HCT116 (cell line): ENCODE results near the gene MANBA. TPM values are rescaled to one million over a fixed set of nuclear protein-coding genes. Genes with fewer than 3 reads are reported as not detected.

Experiments
- ATAC-seq: fragments of 200-7000 bp; cut with Tn5 transposase; 2 replicates; pipeline ENCODE4 v1.9.1; 2020; ENCODE audit warnings: mild to moderate bottlenecking, moderate library complexity
- BruUV-seq: library from RNA; stranded (reverse); fragments of 400-500 nt; replicated peaks from 2 replicates; lab custom pipeline; 2021; lab: Mats Ljungman, UMichigan
- CTCF ChIA-PET: fragments of 300-600 bp; sonication (Branson Sonifier 250); formaldehyde crosslinking; loops from one replicate; lab custom pipeline; 2021; ENCODE audit warnings: antibody characterized with exemption; lab: Charles Lee
- POLR2A ChIA-PET: fragments of 300-600, 350-600 bp; sonication (Branson Sonifier 250); formaldehyde crosslinking; loops from one replicate; lab custom pipeline; 2021; ENCODE audit warnings: antibody characterized with exemption; lab: Charles Lee
- RAD21 ChIA-PET, 2 experiments: fragments of 300-600 bp; sonication (Branson Sonifier 250); formaldehyde crosslinking; loops; one replicate each; lab custom pipeline; 2023; ENCODE audit warnings: low total read pairs in 2 of 2; ENCODE audit not compliant: uncharacterized antibody in 2 of 2, unreplicated experiment in 2 of 2, low non-redundant PET in 1 of 2; lab: Charles Lee
- DNase-seq: peaks from one replicate; pipeline ENCODE4 v3.0.0-alpha.2; 2010; ENCODE audit warnings: low read depth, low spot score
- H2AFZ ChIP-seq: fragments of 200-600 bp; shearing (Covaris generic), sonication (generic); 2 replicates; pipeline ENCODE4 v1.6.1; 2017; ENCODE audit warnings: low read depth, mixed run types, mixed read lengths, antibody characterized with exemption, low read length; ENCODE audit not compliant: poor library complexity, severe bottlenecking
- H3K27ac ChIP-seq: 2 replicates; pipeline ENCODE4 v1.5.1; 2012; ENCODE audit warnings: low read depth, low read length
- H3K27me3 ChIP-seq: fragments of 200-600 bp; sonication (generic); 2 replicates; pipeline ENCODE4 v1.6.1; 2016; ENCODE audit warnings: mixed run types, low read length, mixed read lengths; ENCODE audit not compliant: insufficient read depth
- H3K36me3 ChIP-seq, 2 experiments: fragments of 200-500 bp in 1 of 2; fragments of 200-600 bp in 1 of 2; sonication (Bioruptor generic) in 1 of 2; sonication (generic) in 1 of 2; 2 replicates each; pipeline versions ENCODE4 v1.5.1 to v1.6.1; 2014 to 2016; ENCODE audit warnings: low read length in 2 of 2, inconsistent platforms in 1 of 2, mixed read lengths in 1 of 2, mixed run types in 1 of 2; ENCODE audit not compliant: insufficient read depth in 2 of 2, control insufficient read depth in 1 of 2
- H3K4me1 ChIP-seq, 2 experiments: fragments of 200-600 bp in 1 of 2; sonication (generic) in 1 of 2; 2 replicates each; pipeline versions ENCODE4 v1.5.1 to v1.6.1; 2012 to 2017; ENCODE audit warnings: low read length in 2 of 2, inconsistent platforms in 1 of 2, mild to moderate bottlenecking in 1 of 2, mixed read lengths in 1 of 2, mixed run types in 1 of 2, moderate library complexity in 1 of 2; ENCODE audit not compliant: insufficient read depth in 2 of 2, control insufficient read depth in 1 of 2
- H3K4me2 ChIP-seq: fragments of 200-600 bp; sonication (generic); 2 replicates; pipeline ENCODE4 v1.6.1; 2017; ENCODE audit warnings: mixed run types, low read length, mixed read lengths
- H3K4me3 ChIP-seq, 2 experiments: fragments of 200-600 bp in 1 of 2; sonication (generic) in 1 of 2; replicated peaks in 1 of 2; 2 replicates each; pipeline ENCODE4 v1.5.1; 2011 to 2016; ENCODE audit warnings: low read length in 2 of 2, control low read depth in 1 of 2, low read depth in 1 of 2, mild to moderate bottlenecking in 1 of 2, mixed read lengths in 1 of 2, mixed run types in 1 of 2
- H3K79me2 ChIP-seq: fragments of 200-600 bp; sonication (generic); 2 replicates; pipeline ENCODE4 v1.6.1; 2017; ENCODE audit warnings: mild to moderate bottlenecking, mixed run types, low read length, moderate library complexity, mixed read lengths; ENCODE audit not compliant: insufficient read depth
- H3K9ac ChIP-seq: fragments of 200-600 bp; sonication (generic); 2 replicates; pipeline ENCODE4 v1.6.1; 2016; ENCODE audit warnings: low read length, mixed read lengths
- H3K9me2 ChIP-seq: fragments of 200-600 bp; sonication (generic), shearing (Covaris generic); 2 replicates; pipeline ENCODE4 v1.6.1; 2017; ENCODE audit warnings: mixed run types, mild to moderate bottlenecking, moderate library complexity; ENCODE audit not compliant: insufficient read depth
- H3K9me3 ChIP-seq, 2 experiments: fragments of 200-500 bp in 1 of 2; fragments of 200-600 bp in 1 of 2; sonication (Bioruptor generic) in 1 of 2; sonication (generic) in 1 of 2; 2 replicates each; pipeline ENCODE4 v1.6.1; 2014 to 2017; ENCODE audit warnings: low read length in 2 of 2, mixed read lengths in 2 of 2, inconsistent platforms in 1 of 2, low read depth in 1 of 2, mild to moderate bottlenecking in 1 of 2, mixed run types in 1 of 2, moderate library complexity in 1 of 2; ENCODE audit not compliant: control insufficient read depth in 1 of 2, insufficient read depth in 1 of 2
- H4K20me1 ChIP-seq: fragments of 200-600 bp; sonication (generic), shearing (Covaris generic); 2 replicates; pipeline ENCODE4 v1.6.1; 2017; ENCODE audit warnings: mixed run types, mild to moderate bottlenecking, moderate library complexity; ENCODE audit not compliant: insufficient read depth
- CBX3 ChIP-seq: IDR thresholded peaks from 2 replicates; pipeline ENCODE4 v1.6.1; 2012; ENCODE audit warnings: low read depth
- CEBPB ChIP-seq: IDR thresholded peaks from 2 replicates; pipeline ENCODE4 v1.6.1; 2012; ENCODE audit warnings: low read depth
- CTCF ChIP-seq, 3 experiments: fragments of 200-600 bp in 1 of 3; sonication (generic) in 1 of 3; IDR thresholded peaks in 2 of 3; conservative IDR thresholded peaks in 1 of 3; 2 replicates each; pipeline ENCODE4 v1.5.1; 2012 to 2017; ENCODE audit warnings: low read depth in 2 of 3, low read length in 2 of 3, antibody characterized with exemption in 1 of 3, borderline replicate concordance in 1 of 3, control low read depth in 1 of 3, mild to moderate bottlenecking in 1 of 3, mixed read lengths in 1 of 3, mixed run types in 1 of 3, moderate library complexity in 1 of 3; ENCODE audit not compliant: insufficient read depth in 1 of 3
- EGR1 ChIP-seq: IDR thresholded peaks from 2 replicates; pipeline ENCODE4 v1.6.1; 2012; ENCODE audit warnings: low read depth
- ELF1 ChIP-seq: IDR thresholded peaks from 2 replicates; pipeline ENCODE4 v1.6.1; 2012; ENCODE audit warnings: low read depth, borderline replicate concordance
- EZH2 ChIP-seq: fragments of 200-600 bp; sonication (generic); IDR thresholded peaks from 2 replicates; pipeline ENCODE4 v1.6.1; 2017; ENCODE audit warnings: antibody characterized with exemption, mixed run types
- EZH2phosphoT487 ChIP-seq: fragments of 200-600 bp; IDR thresholded peaks from 2 replicates; pipeline ENCODE4 v1.6.1; 2018; ENCODE audit warnings: antibody characterized with exemption, borderline replicate concordance
- FOSL1 ChIP-seq: IDR thresholded peaks from 2 replicates; pipeline ENCODE4 v1.6.1; 2012; ENCODE audit warnings: low read depth
- JUND ChIP-seq: IDR thresholded peaks from 2 replicates; pipeline ENCODE4 v1.6.1; 2012
- MAX ChIP-seq: IDR thresholded peaks from 2 replicates; pipeline ENCODE4 v1.6.1; 2012
- POLR2A ChIP-seq: IDR thresholded peaks from 2 replicates; pipeline ENCODE4 v1.7.0; 2011; ENCODE audit warnings: borderline replicate concordance; ENCODE audit not compliant: insufficient read depth, insufficient read length; ENCODE audit errors: extremely low read depth
- POLR2AphosphoS5 ChIP-seq: IDR thresholded peaks from 2 replicates; pipeline ENCODE4 v1.6.1; 2011; ENCODE audit warnings: mild to moderate bottlenecking, low read depth, low read length, moderate library complexity
- REST ChIP-seq: IDR thresholded peaks from 2 replicates; pipeline ENCODE4 v1.6.1; 2012; ENCODE audit warnings: low read depth
- SIN3A ChIP-seq: IDR thresholded peaks from 2 replicates; pipeline ENCODE4 v1.6.1; 2012; ENCODE audit warnings: low read depth
- SP1 ChIP-seq: IDR thresholded peaks from 2 replicates; pipeline ENCODE4 v1.6.1; 2012; ENCODE audit warnings: low read depth
- SRF ChIP-seq: IDR thresholded peaks from 2 replicates; pipeline ENCODE4 v1.6.1; 2012; ENCODE audit warnings: low read depth
- TCF7L2 ChIP-seq: IDR thresholded peaks from 2 replicates; pipeline ENCODE4 v1.7.0; 2011; ENCODE audit warnings: borderline replicate concordance, inconsistent platforms; ENCODE audit not compliant: insufficient read depth, insufficient read length; ENCODE audit errors: extremely low read depth
- YY1 ChIP-seq: IDR thresholded peaks from 2 replicates; pipeline ENCODE4 v1.6.1; 2011; ENCODE audit warnings: low read length, low read depth, moderate library complexity, mild to moderate bottlenecking; ENCODE audit not compliant: insufficient replicate concordance; ENCODE audit errors: extremely low read depth
- ZFX ChIP-seq: fragments of 450-650 bp; IDR thresholded peaks from 2 replicates; pipeline ENCODE4 v1.6.1; 2017
- ZNF274 ChIP-seq: fragments of 200-500 bp; sonication (Bioruptor generic); IDR thresholded peaks from 2 replicates; pipeline ENCODE4 v1.6.1; 2014; ENCODE audit warnings: mild to moderate bottlenecking, low read depth, low read length, inconsistent platforms
- intact Hi-C: fragments of 100-400 bp; cut with micrococcal nuclease; formaldehyde crosslinking; loops from 2 replicates; pipeline ENCODE4 v1.10.0; 2022
- total RNA-seq: library from RNA; stranded (reverse); gene quantifications from one replicate; pipeline ENCODE4 v1.2.1, GENCODE V29; 2021; ENCODE audit not compliant: unreplicated experiment
- TF ChIP-seq, protein P1 (sequence below): IDR thresholded peaks from 2 replicates; pipeline ENCODE4 v1.6.1; 2011; ENCODE audit warnings: mild to moderate bottlenecking, low read length, moderate library complexity; ENCODE audit not compliant: insufficient replicate concordance; ENCODE audit errors: extremely low read depth

MANBA gene
- total RNA-seq, 1 experiment from 2014 or later: 21.3 TPM

GRCh38 chr4:102687373-102687981 is 73.3 kb downstream of the MANBA start:
- ChIA-PET CTCF (no interaction called here), RAD21 (no interaction called here), POLR2A (no interaction called here)
- no peaks in the 10 kb centered on the region for H3K9me2 ChIP-seq
- peaks cover 0 to 38% of the 10 kb centered on the region in 2 experiments; a peak in 2 of 4 replicates for H3K4me1 ChIP-seq
- BruUV-seq: no TSS peak
- H3K27ac ChIP-seq: peak overlapping the region; percentile 4; the same call in 1 of the 2 replicates
- H4K20me1 ChIP-seq: no peaks in the 10 kb centered on the region
- H3K4me3 ChIP-seq: peak overlapping the region in 1 of 2 experiments; percentile 22; a peak in 1 of 4 replicates
- H3K36me3 ChIP-seq: peaks cover 0 to 4% of the 10 kb centered on the region in 2 experiments; a peak in 1 of 4 replicates
- DNase-seq (peak; percentile 38), ATAC-seq (peak; percentile 79)
- intact Hi-C loops: no loop called here
- H3K9ac ChIP-seq: peak overlapping the region; percentile 22; the same call in 1 of the 2 replicates
- no peaks in the 10 kb centered on the region for H3K9me3 ChIP-seq
- H3K4me2 ChIP-seq: peak overlapping the region; percentile 57
- H2AFZ ChIP-seq: no peak overlapping the region
- H3K27me3 ChIP-seq: no peaks in the 10 kb centered on the region
- no peaks in the 10 kb centered on the region for H3K79me2 ChIP-seq
- TF ChIP-seq REST (no peak), YY1 (no peak), TCF7L2 (no peak), SP1 (peak; percentile 60; the same call in 1 of the 2 replicates), CTCF (IDR thresholded peaks at IDR 0.05 in 2 of 3, conservative IDR thresholded peaks at IDR 0.05 in 1 of 3; ENCODE audit: borderline replicate concordance in 1 of 3, insufficient read depth in 1 of 3, low read depth in 2 of 3, low read length in 2 of 3) (no peak), SRF (no peak), JUND (peak; percentile 60; the same call in 1 of the 2 replicates), EZH2 (no peak), CBX3 (no peak), ELF1 (no peak), FOSL1 (peak; percentile 52), POLR2A (no peak), POLR2AphosphoS5 (no peak), EGR1 (no peak), ZNF274 (no peak), MAX (0 out of 2 replicates have a peak, but pooled peaks have one; percentile 47), ZFX (no peak), SIN3A (no peak), CEBPB (no peak), EZH2phosphoT487 (no peak)
- TF ChIP-seq, protein P1, sequence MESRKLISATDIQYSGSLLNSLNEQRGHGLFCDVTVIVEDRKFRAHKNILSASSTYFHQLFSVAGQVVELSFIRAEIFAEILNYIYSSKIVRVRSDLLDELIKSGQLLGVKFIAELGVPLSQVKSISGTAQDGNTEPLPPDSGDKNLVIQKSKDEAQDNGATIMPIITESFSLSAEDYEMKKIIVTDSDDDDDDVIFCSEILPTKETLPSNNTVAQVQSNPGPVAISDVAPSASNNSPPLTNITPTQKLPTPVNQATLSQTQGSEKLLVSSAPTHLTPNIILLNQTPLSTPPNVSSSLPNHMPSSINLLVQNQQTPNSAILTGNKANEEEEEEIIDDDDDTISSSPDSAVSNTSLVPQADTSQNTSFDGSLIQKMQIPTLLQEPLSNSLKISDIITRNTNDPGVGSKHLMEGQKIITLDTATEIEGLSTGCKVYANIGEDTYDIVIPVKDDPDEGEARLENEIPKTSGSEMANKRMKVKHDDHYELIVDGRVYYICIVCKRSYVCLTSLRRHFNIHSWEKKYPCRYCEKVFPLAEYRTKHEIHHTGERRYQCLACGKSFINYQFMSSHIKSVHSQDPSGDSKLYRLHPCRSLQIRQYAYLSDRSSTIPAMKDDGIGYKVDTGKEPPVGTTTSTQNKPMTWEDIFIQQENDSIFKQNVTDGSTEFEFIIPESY: no peak
